Stimulated activated CD4-positive, alpha-beta T cell treated with anti-CD3 and anti-CD28 coated beads, Interleukin-1b, Interleukin-23, amount 100 ng/mL, for 24 hours (primary cell): ENCODE results near the gene ANKRD55.
"Not testable (repeated sequence)": the region's sequence is repeated elsewhere in the genome, so short reads cannot be mapped to it uniquely, and the experiment has no call there.

Experiments
- DNase-seq, 4 experiments: peaks; one replicate each; pipeline ENCODE4 v3.0.0-alpha.2; 2020; ENCODE audit warnings: low read depth in 4 of 4, low spot score in 1 of 4

The ANKRD55 gene

GRCh38 chr5:56081053-56081642 lies 152.0 kb downstream of the ANKRD55 start:
- not testable (repeated sequence) for DNase-seq

GRCh38 chr5:56080375-56081052 lies 152.6 kb downstream of the ANKRD55 start:
- DNase-seq, result peak in 1 of 4 experiments; percentile 14

- not testable (repeated sequence) for DNase-seq
Measured at GRCh38 chr5:56079157-56079500, 154.0 kb downstream of the ANKRD55 start.

- no peak for DNase-seq
Measured at GRCh38 chr5:56078278-56079156, 154.6 kb downstream of the ANKRD55 start.

- DNase-seq, result no peak
Measured at GRCh38 chr5:56077796-56078233, 155.3 kb downstream of the ANKRD55 start.

GRCh38 chr5:56076486-56076885 lies 156.6 kb downstream of the ANKRD55 start:
- no peak for DNase-seq

GRCh38 chr5:56075361-56075760 lies 157.8 kb downstream of the ANKRD55 start:
- DNase-seq, result no peak

- DNase-seq, result no peak
Measured at GRCh38 chr5:56072863-56073766, 160.0 kb downstream of the ANKRD55 start.

- DNase-seq, result no peak
Measured at GRCh38 chr5:56071470-56071869, 161.7 kb downstream of the ANKRD55 start.

GRCh38 chr5:56070851-56071465 lies 162.2 kb downstream of the ANKRD55 start:
- no peak for DNase-seq

GRCh38 chr5:56069652-56070226 lies 163.4 kb downstream of the ANKRD55 start:
- no peak for DNase-seq

GRCh38 chr5:56066931-56067450 lies 166.1 kb downstream of the ANKRD55 start:
- no peak for DNase-seq

- no peak for DNase-seq
Measured at GRCh38 chr5:56064984-56065383, 168.1 kb downstream of the ANKRD55 start.

- DNase-seq, result peak in 2 of 4 experiments; percentile 12 to 30
Measured at GRCh38 chr5:56060276-56061110, 172.6 kb downstream of the ANKRD55 start.

GRCh38 chr5:56059854-56060253 lies 173.3 kb downstream of the ANKRD55 start:
- DNase-seq, result no peak

- DNase-seq, result no peak
Measured at GRCh38 chr5:56056875-56057274, 176.3 kb downstream of the ANKRD55 start.

- no peak for DNase-seq
Measured at GRCh38 chr5:56055859-56056258, 177.3 kb downstream of the ANKRD55 start.

- no peak for DNase-seq
Measured at GRCh38 chr5:56055287-56055686, 177.8 kb downstream of the ANKRD55 start.

- no peak for DNase-seq
Measured at GRCh38 chr5:56054666-56055065, 178.5 kb downstream of the ANKRD55 start.
